H1 (cell line): Measurements from ENCODE around the gene POLR3E. TPM values are rescaled to one million over a fixed set of nuclear protein-coding genes. Genes with fewer than 3 reads are reported as not detected.

ENCODE experiments used
- EGR1 ChIP-seq: IDR thresholded peaks from 2 replicates; pipeline ENCODE4 v1.6.1; 2011; ENCODE audit warnings: low read depth, low read length, borderline replicate concordance
- EP300 ChIP-seq, 2 experiments: IDR thresholded peaks; 1 replicate in 1 of 2; 2 replicates in 1 of 2; pipeline ENCODE4 v1.6.1; 2011 to 2012; ENCODE audit warnings: low read depth in 2 of 2, low read length in 2 of 2, mild to moderate bottlenecking in 2 of 2, borderline replicate concordance in 1 of 2, inconsistent platforms in 1 of 2, moderate library complexity in 1 of 2
- HDAC6 ChIP-seq: IDR thresholded peaks from one replicate; pipeline ENCODE4 v1.7.1; 2012; ENCODE audit warnings: low read depth, mild to moderate bottlenecking, inconsistent platforms, low read length, moderate library complexity
- USF2 ChIP-seq: IDR thresholded peaks from 2 replicates; pipeline ENCODE4 v1.6.1; 2011; ENCODE audit warnings: low read length, improper control_type of control experiment
- polyA plus RNA-seq, 7 experiments: library from polyadenylated mRNA; depleted of rRNA in 3 of 7; stranded (reverse) in 5 of 7; unstranded in 2 of 7; fragments of >200 nt in 5 of 7; fragments of 200-250 nt in 2 of 7; gene quantifications; 1 replicate in 5 of 7; 2 replicates in 1 of 7; 4 replicates in 1 of 7; pipeline versions ENCODE4 v1.2.1 to v1.2.3, GENCODE V29; 2011 to 2013; ENCODE audit warnings: missing spikeins in 2 of 7, mixed read lengths in 2 of 7
- total RNA-seq: library from RNA; stranded (reverse); fragmentation: NEBNext Ultra II Directional; extraction: Animal tissue kit (Norgen Biotek cat#: 25700); gene quantifications from 2 replicates; pipeline ENCODE4 v1.2.1, GENCODE V29; 2021

Gene POLR3E
- total and polyA plus RNA-seq, 2 of the 8 experiments (the other 6 are each of a cell fraction or from before 2014, with no cell fraction given): 96.5 to 125 TPM

- TF ChIP-seq USF2: no peak
- no peak for TF ChIP-seq EGR1
- no peak for TF ChIP-seq EP300 (IDR thresholded peaks at IDR 0.05; ENCODE audit: borderline replicate concordance in 1 of 2, low read depth in 2 of 2, low read length in 2 of 2)
- no peak for TF ChIP-seq HDAC6
Measured at GRCh38 chr16:22381392-22381791, 84.2 kb downstream of the POLR3E start (continued).
